Mucosa of stomach (tissue), 1 donor: ENCODE measurements around the gene CTNNA1.
"Not testable (repeated sequence)": the region's sequence is repeated elsewhere in the genome, so short reads cannot be mapped to it uniquely, and the experiment has no call there.

ENCODE experiments used
- H3K27me3 ChIP-seq: one replicate; pipeline ENCODE4 v1.7.0; 2013; ENCODE audit warnings: mild to moderate bottlenecking, low read length; ENCODE audit not compliant: control insufficient read depth, insufficient read depth
- H3K36me3 ChIP-seq: one replicate; pipeline ENCODE4 v1.7.0; 2013; ENCODE audit warnings: low read length; ENCODE audit not compliant: control insufficient read depth, insufficient read depth
- H3K4me1 ChIP-seq: one replicate; pipeline ENCODE4 v1.7.0; 2013; ENCODE audit warnings: mild to moderate bottlenecking, low read length; ENCODE audit not compliant: control insufficient read depth, insufficient read depth
- H3K4me3 ChIP-seq: one replicate; pipeline ENCODE4 v1.7.0; 2013; ENCODE audit warnings: low read length
- H3K9ac ChIP-seq: one replicate; pipeline ENCODE4 v1.7.0; 2013; ENCODE audit warnings: mild to moderate bottlenecking, low read length, moderate library complexity
- H3K9me3 ChIP-seq: one replicate; pipeline ENCODE4 v1.7.0; 2013; ENCODE audit warnings: mild to moderate bottlenecking, low read length, moderate library complexity; ENCODE audit not compliant: control insufficient read depth
- donor health status: Pancreatic carcinoma.

CTNNA1 gene

DNA sequence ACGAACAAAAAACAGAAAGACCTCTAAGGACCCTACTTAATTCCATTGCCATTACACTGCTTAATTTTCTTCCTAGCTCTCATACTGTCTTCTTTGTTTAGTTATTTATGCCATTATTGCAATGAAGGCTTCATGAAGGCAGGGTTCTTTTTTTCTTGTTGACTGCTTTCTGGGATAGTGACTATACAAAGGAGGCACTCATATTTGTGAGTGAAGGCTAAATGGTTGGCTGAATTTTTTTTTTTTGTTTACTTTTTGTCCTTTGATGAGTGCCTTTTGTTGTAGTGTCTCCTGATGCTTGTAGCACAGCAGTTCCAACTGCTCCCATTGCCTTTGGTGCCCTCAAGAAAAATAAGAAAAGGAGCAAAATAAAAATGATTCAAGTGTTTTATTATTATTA lies 17.8 kb downstream of the CTNNA1 start:
- H3K4me3 ChIP-seq: no peak overlapping the region
- H3K4me1 ChIP-seq: peaks cover 13% of the 10 kb centered on the region

DNA sequence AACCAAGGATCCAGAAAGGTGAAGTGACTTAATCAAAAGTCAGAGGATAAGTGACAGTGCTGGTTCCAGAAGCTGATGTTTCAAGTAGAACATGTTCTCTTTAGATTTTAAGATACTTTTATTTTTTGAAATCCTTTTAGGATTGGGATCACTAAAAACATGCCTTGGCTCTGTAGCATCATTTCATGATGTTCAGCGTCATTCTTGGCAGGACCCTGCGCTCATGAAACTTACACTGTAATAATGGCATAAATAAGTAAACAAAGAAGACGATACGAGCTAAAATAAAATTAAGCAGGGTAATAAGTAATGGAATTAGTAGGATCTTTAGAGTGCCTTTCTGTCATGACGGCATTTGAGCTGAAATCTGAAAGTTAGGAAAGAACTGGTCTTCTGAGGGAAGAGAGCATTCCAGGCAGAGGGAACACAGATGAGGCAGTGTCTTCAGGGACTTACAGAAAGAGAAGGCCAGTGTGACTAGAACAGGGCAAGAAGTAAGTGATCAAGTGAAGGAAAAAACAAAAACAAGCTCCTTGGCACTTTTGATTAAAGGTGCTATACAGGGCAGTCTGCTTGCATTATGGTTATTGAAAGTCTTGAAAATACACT lies 19.9 kb downstream of the CTNNA1 start:
- Histone ChIP-seq H3K9me3 (no peaks in the 10 kb centered on the region), H3K27me3 (no peaks in the 10 kb centered on the region), H3K9ac (no peak overlapping the region), H3K4me3 (no peak overlapping the region), H3K4me1 (peaks cover 9% of the 10 kb centered on the region), H3K36me3 (no peaks in the 10 kb centered on the region)

More for the DNA sequence above, 17.8 kb downstream of the CTNNA1 start:
- Histone ChIP-seq H3K9me3 (no peaks in the 10 kb centered on the region), H3K36me3 (no peaks in the 10 kb centered on the region), H3K27me3 (no peaks in the 10 kb centered on the region), H3K9ac (no peak overlapping the region)

DNA sequence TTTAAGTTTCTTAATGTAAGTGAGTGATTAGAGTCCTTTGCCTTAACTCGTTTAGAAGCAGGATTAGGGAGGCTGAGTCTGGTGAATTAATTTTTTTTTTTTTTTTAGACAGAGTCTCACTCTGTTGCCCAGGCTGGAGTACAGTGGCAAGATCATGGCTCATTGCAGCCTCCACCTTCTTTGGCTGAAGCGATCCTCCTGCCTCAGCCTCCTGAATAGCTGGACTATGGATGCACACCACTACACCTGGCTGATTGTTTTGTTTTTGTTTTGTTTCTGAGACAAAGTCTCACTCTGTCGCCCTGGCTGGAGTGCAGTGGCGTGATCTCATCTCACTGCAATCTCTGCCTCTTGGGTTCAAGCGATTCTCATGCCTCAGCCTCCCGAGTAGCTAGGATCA lies 20.4 kb downstream of the CTNNA1 start:
- H3K4me3 ChIP-seq, H3K9me3 ChIP-seq, H3K9ac ChIP-seq, H3K36me3 ChIP-seq, H3K27me3 ChIP-seq, H3K4me1 ChIP-seq: not testable (repeated sequence)

DNA sequence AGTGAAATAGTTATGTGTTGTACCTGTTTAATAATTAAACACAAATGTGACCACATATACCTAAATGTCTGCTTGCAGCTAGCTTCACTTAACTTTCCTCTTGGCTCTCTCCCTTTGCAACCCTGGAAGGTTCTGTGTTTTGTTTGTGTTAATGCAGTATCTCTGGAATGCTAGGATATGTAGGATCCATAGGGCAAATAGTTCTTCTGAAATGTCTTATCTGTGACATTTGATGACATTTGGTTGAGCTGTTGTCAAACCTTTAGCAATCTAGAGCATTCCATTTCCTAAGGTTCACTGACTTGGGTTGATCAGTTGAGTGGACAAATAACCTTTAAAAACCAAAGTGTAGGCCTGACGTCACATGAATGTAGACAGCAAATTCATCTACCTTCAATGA lies 21.8 kb downstream of the CTNNA1 start:
- Histone ChIP-seq H3K9me3 (no peaks in the 10 kb centered on the region), H3K36me3 (no peaks in the 10 kb centered on the region), H3K27me3 (no peaks in the 10 kb centered on the region), H3K4me3 (no peak overlapping the region), H3K9ac (no peak overlapping the region), H3K4me1 (peaks cover 9% of the 10 kb centered on the region)

DNA sequence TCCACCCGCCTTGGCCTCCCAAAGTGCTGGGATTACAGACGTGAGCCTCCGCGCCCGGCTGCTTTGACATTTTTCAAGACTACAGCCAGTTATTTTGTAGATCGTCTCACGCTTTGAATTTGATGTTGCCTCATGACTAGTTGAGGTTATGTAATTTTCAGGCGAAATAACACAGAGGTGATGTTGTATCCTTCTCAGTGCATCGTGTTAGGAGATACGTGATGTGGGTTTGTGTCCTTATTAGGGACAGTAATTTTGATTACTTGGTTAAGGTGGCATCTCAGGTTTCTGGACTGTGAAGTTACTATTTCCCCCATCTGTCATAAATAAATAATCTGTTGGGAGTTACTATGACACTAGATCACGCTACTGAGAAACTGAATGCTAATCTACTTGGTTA lies 25.0 kb downstream of the CTNNA1 start:
- no peaks in the 10 kb centered on the region for H3K27me3 ChIP-seq
- no peak overlapping the region for H3K4me3 ChIP-seq
- no peaks in the 10 kb centered on the region for H3K9me3 ChIP-seq
- no peaks in the 10 kb centered on the region for H3K4me1 ChIP-seq
- H3K36me3 ChIP-seq: no peaks in the 10 kb centered on the region
- no peak overlapping the region for H3K9ac ChIP-seq

DNA sequence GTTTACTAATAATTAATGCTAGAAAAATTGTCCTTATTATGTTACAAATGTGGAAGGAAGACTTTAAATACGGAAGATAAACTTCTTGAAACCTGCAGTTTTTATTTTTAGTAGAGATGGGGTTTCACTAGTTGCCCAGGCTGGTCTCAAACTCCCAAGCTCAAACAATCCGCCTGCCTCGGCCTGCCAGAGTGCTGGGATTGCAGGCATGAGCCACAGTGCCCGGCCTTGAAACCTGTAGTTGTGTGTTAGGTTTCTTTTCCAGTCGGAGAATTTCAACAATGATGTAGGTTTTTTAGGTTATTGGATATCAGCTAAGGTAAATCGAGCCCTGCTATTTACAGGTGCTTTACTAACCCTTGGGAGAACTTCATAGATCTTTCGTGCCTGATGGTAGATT lies 30.8 kb downstream of the CTNNA1 start:
- no peaks in the 10 kb centered on the region for H3K9me3 ChIP-seq
- H3K36me3 ChIP-seq: peaks cover 3% of the 10 kb centered on the region
- no peak overlapping the region for H3K4me3 ChIP-seq
- H3K4me1 ChIP-seq: no peaks in the 10 kb centered on the region
- no peak overlapping the region for H3K9ac ChIP-seq
- no peaks in the 10 kb centered on the region for H3K27me3 ChIP-seq

DNA sequence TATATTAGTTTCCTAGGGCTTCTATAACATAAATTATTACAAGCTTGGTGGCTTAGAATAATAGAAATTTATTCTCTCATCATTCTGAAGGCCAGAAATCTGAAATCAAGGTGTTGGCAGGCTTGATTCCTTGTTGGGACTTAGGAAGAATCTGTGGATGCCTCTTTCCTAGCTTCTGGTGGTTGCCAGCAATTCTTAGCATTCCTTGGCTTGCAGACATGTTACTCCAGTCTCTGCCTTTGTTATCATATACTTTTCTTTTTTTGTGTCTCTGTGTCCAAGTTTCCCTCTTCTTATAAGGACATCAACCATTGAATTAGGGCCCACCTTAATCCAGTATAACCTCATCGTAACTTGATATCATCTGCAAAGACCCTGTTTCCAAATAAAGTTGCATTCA lies 31.4 kb downstream of the CTNNA1 start:
- no peaks in the 10 kb centered on the region for H3K9me3 ChIP-seq

DNA sequence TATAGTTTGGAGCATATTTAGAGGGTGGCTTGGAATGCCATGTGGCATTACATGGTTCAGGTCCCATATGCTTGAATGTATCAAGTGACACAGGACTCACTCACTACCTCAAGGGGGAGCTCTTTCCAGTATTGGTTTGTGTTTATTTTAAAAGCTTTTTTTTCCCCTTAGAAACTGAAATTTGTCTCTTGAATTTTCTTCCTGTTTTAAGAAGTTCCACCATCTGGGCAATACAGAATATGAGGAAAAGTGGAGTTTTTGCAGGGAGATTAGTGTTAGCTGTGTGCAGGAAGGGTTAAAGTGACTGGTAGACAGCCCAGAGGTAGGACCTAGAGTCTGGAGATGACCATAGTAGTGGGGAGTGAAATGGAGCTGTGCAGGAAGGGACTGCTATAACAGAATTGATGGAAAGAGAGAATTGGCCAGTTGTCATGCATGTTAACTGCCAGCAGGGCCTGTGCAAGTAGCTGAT lies 36.6 kb downstream of the CTNNA1 start:
- no peaks in the 10 kb centered on the region for H3K36me3 ChIP-seq
- H3K4me3 ChIP-seq: no peak overlapping the region
- H3K9me3 ChIP-seq: no peaks in the 10 kb centered on the region
- no peaks in the 10 kb centered on the region for H3K4me1 ChIP-seq
- H3K9ac ChIP-seq: no peak overlapping the region
- no peaks in the 10 kb centered on the region for H3K27me3 ChIP-seq

More for the DNA sequence above, 31.4 kb downstream of the CTNNA1 start:
- H3K9ac ChIP-seq: no peak overlapping the region
- peaks cover 3% of the 10 kb centered on the region for H3K36me3 ChIP-seq
- H3K4me3 ChIP-seq: no peak overlapping the region
- no peaks in the 10 kb centered on the region for H3K27me3 ChIP-seq
- no peaks in the 10 kb centered on the region for H3K4me1 ChIP-seq

DNA sequence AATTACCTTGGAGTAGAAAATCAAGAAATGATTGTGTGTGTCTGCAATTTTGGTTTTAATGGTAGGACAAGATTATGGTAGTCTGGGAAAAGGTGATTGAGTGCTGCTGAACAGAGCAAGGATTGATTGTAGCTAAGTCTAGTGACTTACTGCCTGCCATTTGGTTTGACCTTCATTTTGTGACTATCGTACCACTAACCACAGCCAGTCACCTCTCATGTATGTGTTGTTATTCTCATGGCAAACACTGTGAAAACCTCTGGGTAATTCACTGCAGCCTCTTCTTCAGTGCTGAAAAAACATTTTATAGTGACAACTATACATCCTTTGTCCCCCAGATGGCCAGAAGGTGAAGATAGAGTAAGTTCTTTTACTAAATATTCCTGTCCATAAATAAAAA lies 37.5 kb downstream of the CTNNA1 start:
- Histone ChIP-seq H3K9me3 (no peaks in the 10 kb centered on the region), H3K4me3 (no peak overlapping the region), H3K36me3 (no peaks in the 10 kb centered on the region), H3K4me1 (no peaks in the 10 kb centered on the region), H3K9ac (no peak overlapping the region), H3K27me3 (no peaks in the 10 kb centered on the region)

DNA sequence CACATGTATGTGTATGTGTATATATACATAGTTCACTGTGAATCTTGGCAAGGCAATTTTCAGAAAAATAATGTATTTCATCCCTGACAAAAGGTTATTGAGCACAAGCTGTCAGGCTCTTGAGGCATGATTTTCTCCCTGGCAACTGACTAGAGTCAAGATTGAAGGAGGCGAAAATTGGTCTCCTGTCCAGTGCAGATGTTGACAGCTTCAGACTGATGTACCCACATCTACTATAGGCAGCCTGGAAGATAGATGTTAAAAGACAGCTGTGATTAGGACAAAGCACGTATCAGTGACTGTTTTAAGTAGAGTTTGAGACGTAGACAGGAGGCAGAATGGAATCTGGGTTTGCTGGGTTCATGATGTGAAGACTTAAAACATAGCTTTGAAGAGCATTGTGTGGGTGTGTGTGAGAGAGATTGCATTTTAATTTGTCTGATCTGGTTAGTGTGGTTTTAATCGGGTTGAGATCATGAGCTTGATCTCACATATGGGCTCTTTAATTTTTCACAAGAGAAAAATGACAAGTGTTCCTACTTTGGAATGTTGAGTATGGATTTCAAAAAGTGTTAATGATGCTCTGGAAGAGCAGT lies 39.1 kb downstream of the CTNNA1 start:
- H3K36me3 ChIP-seq: no peaks in the 10 kb centered on the region
- no peaks in the 10 kb centered on the region for H3K27me3 ChIP-seq
- H3K9ac ChIP-seq: no peak overlapping the region
- no peaks in the 10 kb centered on the region for H3K9me3 ChIP-seq
- H3K4me1 ChIP-seq: no peaks in the 10 kb centered on the region
- H3K4me3 ChIP-seq: no peak overlapping the region

DNA sequence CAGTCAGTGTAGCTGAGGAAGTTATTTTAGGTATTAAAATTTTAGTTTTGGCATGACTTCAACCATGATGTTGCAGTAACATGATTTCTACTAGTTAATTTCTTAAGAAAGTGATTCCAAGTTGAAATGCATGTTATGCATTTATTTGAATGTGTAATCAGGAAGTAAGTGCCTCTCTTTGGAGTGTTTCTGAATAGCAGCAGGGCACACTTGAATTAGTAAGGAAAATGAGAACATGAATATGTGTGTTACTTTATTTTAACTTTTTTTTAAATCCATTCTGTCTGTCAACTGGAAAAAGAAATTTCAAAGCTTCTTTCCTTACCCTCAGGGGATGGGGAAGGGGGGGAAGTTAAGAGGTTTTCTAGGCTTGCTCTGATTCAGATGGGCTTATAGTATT lies 40.4 kb downstream of the CTNNA1 start:
- Histone ChIP-seq H3K9me3 (no peaks in the 10 kb centered on the region), H3K4me3 (no peak overlapping the region), H3K36me3 (no peaks in the 10 kb centered on the region), H3K27me3 (no peaks in the 10 kb centered on the region), H3K9ac (no peak overlapping the region), H3K4me1 (no peaks in the 10 kb centered on the region)

DNA sequence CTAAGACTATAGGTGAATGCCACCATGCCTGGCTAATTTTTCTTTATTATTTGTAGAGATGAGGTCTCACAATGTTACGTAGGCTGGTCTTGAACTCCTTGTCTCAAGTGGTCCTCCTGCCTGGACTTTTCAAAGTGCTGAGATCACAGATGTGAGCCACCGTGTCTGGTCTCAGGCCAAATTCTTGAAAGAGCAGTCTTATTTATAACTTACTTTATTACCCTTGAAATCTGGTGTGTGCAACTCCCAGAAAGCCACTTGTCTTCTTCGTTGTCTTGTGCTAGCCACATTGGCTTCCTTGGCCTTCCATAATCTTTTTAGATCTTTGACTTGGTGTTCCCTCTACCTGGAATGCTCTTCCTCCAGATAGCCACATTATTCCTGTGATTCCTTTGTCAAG lies 50.1 kb downstream of the CTNNA1 start:
- Histone ChIP-seq H3K4me3 (no peak overlapping the region), H3K36me3 (no peaks in the 10 kb centered on the region), H3K4me1 (no peaks in the 10 kb centered on the region), H3K9me3 (no peaks in the 10 kb centered on the region), H3K27me3 (no peaks in the 10 kb centered on the region), H3K9ac (no peak overlapping the region)

DNA sequence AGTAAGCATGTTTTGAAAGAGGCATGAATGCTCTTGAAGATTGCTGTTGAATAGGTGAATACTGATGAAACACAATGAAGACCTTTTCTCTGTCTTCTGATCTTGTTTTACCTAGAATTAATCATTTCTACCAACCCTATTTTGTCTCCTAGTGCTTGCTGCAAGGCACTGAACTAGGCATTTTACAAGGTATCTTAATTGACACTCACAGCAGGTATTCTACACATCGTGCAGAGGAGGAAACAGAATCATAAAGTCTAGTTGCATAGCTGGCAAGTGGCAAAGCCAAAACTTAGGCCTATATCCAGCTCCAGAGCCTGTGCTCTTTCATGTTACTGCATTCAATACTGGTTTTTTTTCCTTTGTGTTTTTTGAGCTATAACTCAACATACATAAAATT lies 50.7 kb downstream of the CTNNA1 start:
- Histone ChIP-seq H3K4me1 (no peaks in the 10 kb centered on the region), H3K9ac (no peak overlapping the region), H3K4me3 (no peak overlapping the region), H3K9me3 (no peaks in the 10 kb centered on the region), H3K27me3 (no peaks in the 10 kb centered on the region), H3K36me3 (no peaks in the 10 kb centered on the region)
